Thyroid gland (tissue), 4 donors: ENCODE data around the gene PTEN. TPM values are rescaled to one million over a fixed set of nuclear protein-coding genes. Genes with fewer than 3 reads are reported as not detected.

ENCODE experiments used
- DNase-seq, 2 donors: peaks; one replicate each; pipeline ENCODE4 v3.0.0-alpha.2; 2019
- H3K27ac ChIP-seq, 3 donors: fragments of 200-600 bp; sonication (generic); 1 replicate in 2 of 3; 2 replicates in 1 of 3; pipeline ENCODE4 v1.5.1; 2016 to 2019; ENCODE audit warnings: mild to moderate bottlenecking in 1 of 3, moderate library complexity in 1 of 3
- H3K27me3 ChIP-seq: fragments of 200-600 bp; sonication (generic); one replicate; pipeline ENCODE4 v1.5.1; 2019
- H3K36me3 ChIP-seq, 2 donors: fragments of 200-600 bp; sonication (generic); one replicate each; pipeline ENCODE4 v1.5.1; 2016 to 2019
- H3K4me1 ChIP-seq, 2 donors: fragments of 200-600 bp; sonication (generic); one replicate each; pipeline ENCODE4 v1.5.1; 2017 to 2019
- H3K4me3 ChIP-seq, 3 donors: fragments of 200-600 bp; sonication (generic); replicated peaks in 1 of 3; 1 replicate in 2 of 3; 2 replicates in 1 of 3; pipeline ENCODE4 v1.5.1; 2016; ENCODE audit warnings: mild to moderate bottlenecking in 1 of 3
- H3K9me3 ChIP-seq: fragments of 200-600 bp; sonication (generic); one replicate; pipeline ENCODE4 v1.5.1; 2017
- POLR2A ChIP-seq, 2 donors: fragments of 450-650 bp; IDR thresholded peaks; one replicate each; pipeline ENCODE4 v1.6.1; 2017; ENCODE audit warnings: antibody characterized with exemption in 2 of 2, mild to moderate bottlenecking in 2 of 2, moderate library complexity in 1 of 2
- WGBS, 2 donors: methylation state at CpG; one replicate each; pipeline ENCODE4 v1.1.5; 2017; 5-methylcytosine and 5-hydroxymethylcytosine counted together
- intact Hi-C: fragments of 100-400 bp; cut with DNase I; formaldehyde crosslinking; loops from one replicate; pipeline ENCODE4 v1.15.1; 2023
- total RNA-seq, 4 donors: library from RNA; depleted of rRNA; stranded (reverse); fragments of >200 nt; gene quantifications; one replicate each; pipeline ENCODE4 v1.2.3, GENCODE V29; 2016
- TF ChIP-seq, protein P1 (sequence below), 6 experiments: fragments of 200-600 bp in 3 of 6; fragments of 450-650 bp in 3 of 6; sonication (generic) in 3 of 6; IDR thresholded peaks; one replicate each; pipeline ENCODE4 v1.5.1; 2016 to 2019; ENCODE audit warnings: antibody characterized with exemption in 6 of 6, mild to moderate bottlenecking in 2 of 6, inconsistent platforms in 1 of 6, moderate library complexity in 1 of 6

Gene PTEN
- total RNA-seq, 4 donors from 2014 or later = 112 to 183 (median 150) TPM

- peak overlapping the region in 1 of 3 donors; percentile 8 for H3K27ac ChIP-seq
- TF ChIP-seq, protein P1, sequence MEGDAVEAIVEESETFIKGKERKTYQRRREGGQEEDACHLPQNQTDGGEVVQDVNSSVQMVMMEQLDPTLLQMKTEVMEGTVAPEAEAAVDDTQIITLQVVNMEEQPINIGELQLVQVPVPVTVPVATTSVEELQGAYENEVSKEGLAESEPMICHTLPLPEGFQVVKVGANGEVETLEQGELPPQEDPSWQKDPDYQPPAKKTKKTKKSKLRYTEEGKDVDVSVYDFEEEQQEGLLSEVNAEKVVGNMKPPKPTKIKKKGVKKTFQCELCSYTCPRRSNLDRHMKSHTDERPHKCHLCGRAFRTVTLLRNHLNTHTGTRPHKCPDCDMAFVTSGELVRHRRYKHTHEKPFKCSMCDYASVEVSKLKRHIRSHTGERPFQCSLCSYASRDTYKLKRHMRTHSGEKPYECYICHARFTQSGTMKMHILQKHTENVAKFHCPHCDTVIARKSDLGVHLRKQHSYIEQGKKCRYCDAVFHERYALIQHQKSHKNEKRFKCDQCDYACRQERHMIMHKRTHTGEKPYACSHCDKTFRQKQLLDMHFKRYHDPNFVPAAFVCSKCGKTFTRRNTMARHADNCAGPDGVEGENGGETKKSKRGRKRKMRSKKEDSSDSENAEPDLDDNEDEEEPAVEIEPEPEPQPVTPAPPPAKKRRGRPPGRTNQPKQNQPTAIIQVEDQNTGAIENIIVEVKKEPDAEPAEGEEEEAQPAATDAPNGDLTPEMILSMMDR (IDR thresholded peaks at IDR 0.05) = no peak
- TF ChIP-seq POLR2A (IDR thresholded peaks at IDR 0.05) = no peak
- intact Hi-C loops = no loop called here
- H3K36me3 ChIP-seq = no peaks in the 10 kb centered on the region
- DNase-seq = no peak
- H3K9me3 ChIP-seq = no peaks in the 10 kb centered on the region
- no peak overlapping the region for H3K4me3 ChIP-seq
- 90 to 94% methylated on average over 3 of the region's 3 CpGs for WGBS, 2 donors
- H3K4me1 ChIP-seq = peaks cover 9 to 40% of the 10 kb centered on the region in 2 donors
- H3K27me3 ChIP-seq = no peaks in the 10 kb centered on the region
Observed at GRCh38 chr10:87916515-87916914, 53.1 kb downstream of the PTEN start.

GRCh38 chr10:87918254-87918859, 54.9 kb downstream of the PTEN start:
- peaks cover 17 to 43% of the 10 kb centered on the region in 2 donors for H3K4me1 ChIP-seq

GRCh38 chr10:87920538-87920937, 57.1 kb downstream of the PTEN start:
- peaks cover 21 to 61% of the 10 kb centered on the region in 2 donors for H3K4me1 ChIP-seq
- intact Hi-C loops = no loop called here
- H3K4me3 ChIP-seq = no peak overlapping the region

More at GRCh38 chr10:87918254-87918859, 54.9 kb downstream of the PTEN start:
- Histone ChIP-seq H3K27ac (peak overlapping the region in 2 of 3 donors; percentile 14 to 25), H3K27me3 (no peaks in the 10 kb centered on the region), H3K4me3 (no peak overlapping the region), H3K36me3 (no peaks in the 10 kb centered on the region), H3K9me3 (no peaks in the 10 kb centered on the region)
- intact Hi-C loops = no loop called here
- TF ChIP-seq POLR2A (IDR thresholded peaks at IDR 0.05) = no peak
- TF ChIP-seq, protein P1 (IDR thresholded peaks at IDR 0.05) = no peak
- no peak for DNase-seq
- 58 to 70% methylated on average over 3 of the region's 3 CpGs for WGBS, 2 donors

GRCh38 chr10:87921931-87922688, 58.7 kb downstream of the PTEN start:
- H3K4me3 ChIP-seq = no peak overlapping the region
- H3K4me1 ChIP-seq = peaks cover 27 to 61% of the 10 kb centered on the region in 2 donors
- DNase-seq = no peak
- TF ChIP-seq, protein P1 (IDR thresholded peaks at IDR 0.05) = no peak
- no peak for TF ChIP-seq POLR2A (IDR thresholded peaks at IDR 0.05)
- H3K27ac ChIP-seq = no peak overlapping the region
- no peaks in the 10 kb centered on the region for H3K9me3 ChIP-seq
- no peaks in the 10 kb centered on the region for H3K36me3 ChIP-seq
- intact Hi-C loops = no loop called here
- H3K27me3 ChIP-seq = no peaks in the 10 kb centered on the region
- 77 to 80% methylated on average over 10 of the region's 10 CpGs for WGBS, 2 donors

More at GRCh38 chr10:87920538-87920937, 57.1 kb downstream of the PTEN start:
- Histone ChIP-seq H3K9me3 (no peaks in the 10 kb centered on the region), H3K36me3 (no peaks in the 10 kb centered on the region), H3K27ac (no peak overlapping the region), H3K27me3 (no peaks in the 10 kb centered on the region)
- 98 to 99% methylated on average over 4 of the region's 4 CpGs for WGBS, 2 donors
- TF ChIP-seq, protein P1 (IDR thresholded peaks at IDR 0.05) = no peak
- TF ChIP-seq POLR2A (IDR thresholded peaks at IDR 0.05) = no peak
- no peak for DNase-seq

- H3K27me3 ChIP-seq = no peaks in the 10 kb centered on the region
- 98% methylated on average over 4 of the region's 4 CpGs for WGBS, 2 donors
- intact Hi-C loops = no loop called here
- no peaks in the 10 kb centered on the region for H3K9me3 ChIP-seq
- no peak for DNase-seq
- H3K36me3 ChIP-seq = no peaks in the 10 kb centered on the region
- no peak overlapping the region for H3K27ac ChIP-seq
- peaks cover 32 to 60% of the 10 kb centered on the region in 2 donors for H3K4me1 ChIP-seq
- H3K4me3 ChIP-seq = no peak overlapping the region
- no peak for TF ChIP-seq POLR2A (IDR thresholded peaks at IDR 0.05)
Observed at GRCh38 chr10:87923233-87923632, 59.8 kb downstream of the PTEN start.
